Measurements from ENCODE around the gene KCNQ5.
"Not testable (repeated sequence)": the region's sequence is repeated elsewhere in the genome, so short reads cannot be mapped to it uniquely, and the experiment has no call there.

Gene KCNQ5

DNA sequence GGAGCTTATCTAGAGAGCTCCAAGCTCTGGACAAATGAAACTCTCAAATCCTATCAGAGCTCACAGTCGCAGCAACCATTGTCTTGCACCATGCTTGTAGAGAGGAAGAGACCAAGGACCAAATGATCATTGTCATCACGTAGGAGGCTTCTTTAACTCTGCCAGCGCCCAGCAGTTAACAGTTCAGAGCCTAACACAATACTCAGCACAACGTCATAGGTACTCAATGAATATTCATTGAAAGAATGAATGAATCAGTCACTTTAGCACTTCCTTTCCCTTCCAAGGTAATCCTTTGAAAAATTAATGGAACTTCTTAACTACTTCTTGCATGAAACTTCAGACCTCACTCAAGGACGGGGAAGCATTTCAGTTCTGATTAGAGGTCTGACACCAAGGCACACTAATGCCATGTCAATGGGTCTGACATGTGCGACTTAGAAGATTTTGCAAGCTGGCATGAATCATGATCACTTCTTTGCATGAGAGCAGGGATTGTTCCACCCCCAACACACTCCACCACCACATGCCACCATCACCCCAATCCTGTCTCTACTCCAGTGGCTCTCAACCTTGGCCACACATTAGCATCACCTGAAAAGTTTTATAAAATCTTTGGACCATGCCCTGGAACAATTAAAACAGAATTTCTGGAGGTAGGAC, 558.3 kb downstream of the KCNQ5 start:
- no peak for DNase-seq (ENCODE audit: low read depth in 3 of 3)

DNA sequence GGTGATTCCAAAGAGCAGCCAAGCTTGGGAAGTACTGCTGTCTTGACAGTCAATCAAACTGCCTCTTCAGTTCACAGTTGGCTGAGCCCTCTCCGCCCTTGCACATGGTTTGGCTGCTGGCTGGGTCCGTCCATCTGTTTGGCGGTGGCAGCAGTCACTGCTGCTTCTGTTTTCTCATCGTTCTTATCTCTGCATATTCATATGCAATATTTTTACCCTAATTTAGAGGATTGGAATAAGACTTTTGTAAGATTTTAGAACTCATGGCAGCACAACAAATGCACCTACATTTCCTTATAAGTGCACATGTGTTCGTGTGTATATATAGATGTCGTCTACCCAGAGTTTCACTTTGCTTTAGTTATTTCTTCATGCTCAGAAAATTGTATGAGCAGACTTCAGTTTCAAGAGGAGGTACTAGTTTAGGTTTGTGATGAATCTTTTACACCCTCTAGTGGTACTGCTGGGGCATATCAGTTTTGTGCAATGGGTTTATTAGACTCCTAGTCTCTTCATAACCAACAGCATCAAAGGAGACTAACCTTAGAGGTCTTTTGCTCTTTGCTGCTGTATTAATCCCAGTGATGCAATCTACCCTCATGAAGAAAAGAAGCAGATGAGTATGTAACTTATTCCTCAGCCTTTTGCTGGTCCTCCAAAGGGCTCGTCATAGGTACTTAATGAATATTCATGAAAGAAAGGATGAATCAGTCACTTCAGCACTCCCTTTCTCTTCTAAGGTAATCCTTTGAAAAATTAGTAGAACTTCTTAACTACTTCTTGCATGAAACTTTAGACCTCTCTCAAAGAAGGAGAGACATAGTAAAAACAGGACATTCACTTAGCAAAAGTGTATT, 559.1 kb downstream of the KCNQ5 start:
- no peak for DNase-seq (ENCODE audit: low read depth in 3 of 3)

- DNase-seq (ENCODE audit: low read depth in 3 of 3) = no peak
Measured at GRCh38 chr6:73182021-73182607, 560.2 kb downstream of the KCNQ5 start.

DNA sequence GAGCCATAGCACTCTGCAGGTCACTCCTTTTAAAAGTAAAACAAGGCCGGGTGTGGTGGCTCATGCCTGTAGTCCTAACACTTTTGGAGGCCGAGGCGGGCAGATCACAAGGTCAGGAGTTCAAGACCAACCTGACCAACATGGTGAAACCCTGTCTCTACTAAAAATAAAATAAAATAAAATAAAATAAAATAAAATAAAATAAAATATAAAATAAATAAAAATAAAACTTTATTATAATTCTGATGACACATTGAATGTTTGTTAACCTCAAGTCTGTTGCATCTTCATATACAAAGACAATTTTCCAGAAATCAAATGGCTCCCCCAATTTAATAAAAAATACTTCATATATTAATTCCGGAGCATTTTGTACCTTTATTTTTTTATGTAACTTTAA, 571.4 kb downstream of the KCNQ5 start:
- not testable (repeated sequence) for DNase-seq (ENCODE audit: low read depth in 3 of 3)

DNA sequence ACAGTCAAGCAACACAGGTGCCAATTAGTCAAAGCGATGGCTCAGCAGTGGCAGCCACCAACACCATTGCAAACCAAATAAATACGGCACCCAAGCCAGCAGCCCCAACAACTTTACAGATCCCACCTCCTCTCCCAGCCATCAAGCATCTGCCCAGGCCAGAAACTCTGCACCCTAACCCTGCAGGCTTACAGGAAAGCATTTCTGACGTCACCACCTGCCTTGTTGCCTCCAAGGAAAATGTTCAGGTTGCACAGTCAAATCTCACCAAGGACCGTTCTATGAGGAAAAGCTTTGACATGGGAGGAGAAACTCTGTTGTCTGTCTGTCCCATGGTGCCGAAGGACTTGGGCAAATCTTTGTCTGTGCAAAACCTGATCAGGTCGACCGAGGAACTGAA, 572.9 kb downstream of the KCNQ5 start:
- no peak for DNase-seq (ENCODE audit: low read depth in 3 of 3)

- no peak for DNase-seq (ENCODE audit: low read depth in 3 of 3)
Measured at GRCh38 chr6:73200247-73200646, 578.4 kb downstream of the KCNQ5 start.

GRCh38 chr6:73200735-73201134, 578.9 kb downstream of the KCNQ5 start:
- no peak for DNase-seq (ENCODE audit: low read depth in 3 of 3)

DNA sequence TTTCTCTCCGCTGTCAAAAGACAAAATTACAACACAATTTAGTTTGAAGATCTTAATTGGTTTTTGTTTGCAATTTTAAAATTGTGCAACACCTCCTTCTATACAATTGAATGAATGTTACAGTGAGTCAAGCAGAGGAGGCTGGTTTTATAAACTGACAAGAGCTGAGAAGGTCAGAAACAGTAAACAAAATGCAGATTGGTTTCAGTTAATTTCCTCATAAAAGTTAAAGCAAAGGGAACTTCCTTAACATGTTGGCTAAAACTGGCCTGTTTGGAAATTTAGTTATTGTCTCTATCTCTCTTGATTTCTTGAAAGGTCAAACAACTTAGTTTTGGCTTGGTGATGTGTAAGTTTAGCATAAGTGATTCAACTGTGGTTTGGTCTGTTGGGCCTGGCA, 581.2 kb downstream of the KCNQ5 start:
- DNase-seq (ENCODE audit: low read depth in 3 of 3) = no peak

DNA sequence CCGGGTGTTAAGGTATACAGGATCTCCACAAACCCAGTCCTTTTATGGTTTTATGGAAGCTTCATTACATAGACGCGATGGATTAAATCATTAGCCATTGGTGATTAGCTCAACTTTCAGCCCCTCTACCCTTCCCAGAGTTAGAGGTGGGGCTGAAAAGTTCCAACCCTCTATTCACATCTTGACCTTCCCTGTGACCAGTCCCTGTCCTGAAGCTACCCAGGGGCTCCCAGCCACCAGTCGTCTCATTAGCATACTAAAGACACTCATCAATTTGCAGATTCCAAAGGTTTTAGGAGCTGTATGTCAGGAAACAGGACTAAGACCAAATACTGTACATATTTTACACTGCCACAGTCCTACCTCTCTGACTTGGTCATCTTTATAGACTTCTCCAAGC, 582.4 kb downstream of the KCNQ5 start:
- no peak for DNase-seq (ENCODE audit: low read depth in 3 of 3)

GRCh38 chr6:73207221-73207837, 585.5 kb downstream of the KCNQ5 start:
- DNase-seq (ENCODE audit: low read depth in 3 of 3) = no peak

DNA sequence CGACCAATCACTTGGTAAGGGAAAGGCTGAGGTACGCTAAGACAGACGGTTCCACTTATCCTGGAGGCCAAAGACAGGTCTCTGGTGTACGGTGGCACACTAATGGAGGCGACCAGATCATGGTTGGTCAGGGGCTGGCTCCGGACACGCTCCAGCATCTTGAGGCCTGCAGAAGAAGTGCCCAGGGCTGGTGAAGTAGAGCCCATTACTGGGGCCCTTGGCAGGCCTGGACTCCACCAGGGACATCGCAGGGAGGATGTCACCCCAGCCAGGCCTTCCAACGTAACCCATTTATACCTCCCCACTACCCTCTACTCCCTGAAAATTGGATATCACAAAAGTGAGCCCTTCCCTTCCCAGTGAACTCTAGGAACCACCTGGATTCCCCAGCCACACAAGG, 587.3 kb downstream of the KCNQ5 start:
- DNase-seq (ENCODE audit: low read depth in 3 of 3) = no peak

- DNase-seq (ENCODE audit: low read depth in 3 of 3) = no peak
Measured at GRCh38 chr6:73216859-73217258, 595.0 kb downstream of the KCNQ5 start.

DNA sequence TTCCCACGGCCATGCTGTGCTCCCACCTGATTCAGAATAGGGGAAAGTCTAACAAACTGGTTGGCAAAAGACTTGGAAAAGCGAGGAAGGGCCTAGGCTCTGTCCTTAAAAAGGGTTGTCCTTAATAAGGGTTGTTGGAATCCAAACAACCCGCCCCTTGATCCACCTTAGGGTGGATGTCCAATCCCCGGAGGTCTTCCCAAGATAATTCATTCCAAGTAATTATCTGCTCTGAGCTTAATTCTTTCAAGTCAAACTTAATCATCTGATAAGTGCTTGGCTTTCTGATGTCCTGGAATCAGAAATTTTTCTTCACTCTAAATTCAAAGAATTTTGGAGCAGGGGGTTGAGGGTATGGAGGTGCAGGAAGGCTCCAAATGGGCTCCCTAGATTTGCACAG, 603.5 kb downstream of the KCNQ5 start, which contains the start of gene KHDC1L:
Gene KHDC1L (minus strand): TSS at position 101 of the 400 bp plus-strand sequence. CDS start 88 bp downstream, at position 13.
- DNase-seq (ENCODE audit: low read depth in 3 of 3) = no peak

DNA sequence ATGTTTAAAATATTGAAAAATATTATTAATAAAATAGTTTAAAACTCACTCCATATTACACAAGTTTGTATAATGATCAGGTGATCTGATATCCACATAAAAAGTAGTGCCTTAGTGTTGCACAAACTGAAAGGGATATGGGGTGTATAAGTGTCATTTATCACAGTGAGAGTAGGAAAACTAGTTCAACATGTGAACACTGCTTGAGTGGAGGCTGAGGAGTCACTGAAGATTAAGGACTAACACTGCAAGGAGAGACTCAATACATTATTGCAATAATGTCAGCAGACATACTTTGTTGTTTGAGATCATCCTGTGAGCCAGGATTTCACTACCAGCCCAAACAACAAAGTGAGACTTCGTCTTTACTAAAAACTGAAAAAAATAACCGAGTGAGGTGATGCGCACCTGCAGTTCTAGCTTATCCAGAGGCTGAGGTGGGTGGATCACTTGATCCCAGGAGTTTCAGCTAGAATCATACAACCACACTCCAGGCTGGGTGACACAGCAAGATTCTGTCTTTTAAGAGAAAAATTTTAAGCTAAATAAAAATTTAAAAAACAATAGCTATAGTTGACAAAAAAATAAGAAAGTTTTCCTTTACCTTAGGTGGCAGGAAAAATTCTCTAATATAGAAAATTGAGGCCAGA, 605.9 kb downstream of the KCNQ5 start:
- no peak for DNase-seq (ENCODE audit: low read depth in 3 of 3)

- no peak for DNase-seq (ENCODE audit: low read depth in 3 of 3)
Measured at GRCh38 chr6:73231986-73232391, 610.1 kb downstream of the KCNQ5 start.

GRCh38 chr6:73233048-73233447, 611.2 kb downstream of the KCNQ5 start:
- DNase-seq (ENCODE audit: low read depth in 3 of 3) = no peak

DNA sequence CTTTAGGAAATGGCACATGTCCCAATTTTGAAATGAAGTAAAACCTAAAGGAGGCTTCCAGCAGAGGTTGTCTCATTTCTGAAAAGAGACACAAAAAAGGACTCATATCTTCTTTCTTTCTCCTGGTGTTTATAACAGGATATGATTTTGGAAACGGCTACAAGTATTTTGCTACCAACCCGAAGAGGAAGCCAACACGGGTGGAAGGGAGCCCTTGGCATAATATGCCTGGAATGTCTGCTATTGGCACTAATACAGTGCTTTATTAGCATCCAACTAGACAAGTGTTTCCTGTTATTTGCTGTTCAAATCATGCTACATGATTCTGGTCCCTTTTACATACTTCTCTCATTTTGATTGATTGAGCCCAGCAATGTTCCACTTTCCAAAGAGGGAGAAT, 612.1 kb downstream of the KCNQ5 start:
- not testable (repeated sequence) for DNase-seq (ENCODE audit: low read depth in 3 of 3)

- DNase-seq (ENCODE audit: low read depth in 3 of 3) = no peak
Measured at GRCh38 chr6:73234733-73235132, 612.9 kb downstream of the KCNQ5 start.

GRCh38 chr6:73236144-73236750, 614.4 kb downstream of the KCNQ5 start:
- DNase-seq (ENCODE audit: low read depth in 3 of 3) = no peak

- DNase-seq (ENCODE audit: low read depth in 3 of 3) = no peak
Measured at GRCh38 chr6:73240730-73241129, 618.9 kb downstream of the KCNQ5 start.

- DNase-seq (ENCODE audit: low read depth in 3 of 3) = no peak
Measured at GRCh38 chr6:73242001-73242400, 620.1 kb downstream of the KCNQ5 start.
